ENCODE data around the gene MLIP.

The MLIP gene

GRCh38 chr6:54084231-54084630 is 27.0 kb upstream of the MLIP start:
- WGBS, result 72% methylated on average over 2 of the region's 2 CpGs
- H4K91ac ChIP-seq (ENCODE audit: low read length), result no peak overlapping the region
- no peak overlapping the region for H3K4ac ChIP-seq (ENCODE audit: low read depth in 1 of 2, low read length in 2 of 2)
- no peak overlapping the region for H3K4me2 ChIP-seq (ENCODE audit: low read length, poor library complexity, severe bottlenecking)
- no peak for DNase-seq
- no peak overlapping the region for H3K4me3 ChIP-seq (ENCODE audit: insufficient read depth in 1 of 2, low read depth in 1 of 2, low read length in 2 of 2)
- H2BK15ac ChIP-seq (ENCODE audit: low read depth, poor library complexity, severe bottlenecking), result no peak overlapping the region
- no peak overlapping the region for H2AK5ac ChIP-seq (ENCODE audit: low read length, severe bottlenecking)
- no peak overlapping the region for H2BK12ac ChIP-seq (ENCODE audit: low read length in 2 of 2)
- H3K9me3 ChIP-seq (ENCODE audit: control insufficient read depth, low read length), result no peaks in the 10 kb centered on the region
- H4K8ac ChIP-seq (ENCODE audit: low read length), result no peak overlapping the region
- H3K18ac ChIP-seq (ENCODE audit: low read depth in 1 of 2, low read length in 2 of 2), result no peak overlapping the region
- no peaks in the 10 kb centered on the region for H3K36me3 ChIP-seq (ENCODE audit: control insufficient read depth in 1 of 2, insufficient read depth in 2 of 2, low read depth in 1 of 2, low read length in 2 of 2)
- H2AFZ ChIP-seq (ENCODE audit: low read depth, low read length), result no peak overlapping the region
- no peak overlapping the region for H2BK5ac ChIP-seq (ENCODE audit: low read depth, low read length, poor library complexity, severe bottlenecking)
- no peaks in the 10 kb centered on the region for H3K27me3 ChIP-seq (ENCODE audit: control insufficient read depth in 1 of 2, insufficient read depth in 1 of 2, low read length in 2 of 2)
- no peak overlapping the region for H3K27ac ChIP-seq (ENCODE audit: low read length, poor library complexity, severe bottlenecking)
- no peak overlapping the region for H3K14ac ChIP-seq (ENCODE audit: low read length in 2 of 2)
- no peak overlapping the region for H2BK120ac ChIP-seq (ENCODE audit: low read depth, low read length)
- no peak overlapping the region for H3K23ac ChIP-seq (ENCODE audit: low read length in 2 of 2)
- H3K79me1 ChIP-seq (replicated peaks; ENCODE audit: low read length, poor library complexity, severe bottlenecking), result no peaks in the 10 kb centered on the region
- no peak overlapping the region for H3K9ac ChIP-seq (ENCODE audit: low read length)
- no peaks in the 10 kb centered on the region for H3K4me1 ChIP-seq (ENCODE audit: control insufficient read depth, insufficient read depth, low read depth, low read length)

- no peaks in the 10 kb centered on the region for H3K9me3 ChIP-seq (ENCODE audit: control insufficient read depth, low read length)
- H2BK15ac ChIP-seq (ENCODE audit: low read depth, poor library complexity, severe bottlenecking), result no peak overlapping the region
- no peak overlapping the region for H3K4me3 ChIP-seq (ENCODE audit: insufficient read depth in 1 of 2, low read depth in 1 of 2, low read length in 2 of 2)
- no peak overlapping the region for H2AK5ac ChIP-seq (ENCODE audit: low read length, severe bottlenecking)
- 0% methylated on average over 1 of the region's 2 CpGs for WGBS
- peak overlapping the region; percentile 0 to 29 for H2BK12ac ChIP-seq (ENCODE audit: low read length in 2 of 2)
- no peak overlapping the region for H3K27ac ChIP-seq (ENCODE audit: low read length, poor library complexity, severe bottlenecking)
- no peak overlapping the region for H2AFZ ChIP-seq (ENCODE audit: low read depth, low read length)
- no peak for DNase-seq
- no peaks in the 10 kb centered on the region for H3K36me3 ChIP-seq (ENCODE audit: control insufficient read depth in 1 of 2, insufficient read depth in 2 of 2, low read depth in 1 of 2, low read length in 2 of 2)
- no peaks in the 10 kb centered on the region for H3K4me1 ChIP-seq (ENCODE audit: control insufficient read depth, insufficient read depth, low read depth, low read length)
- no peak overlapping the region for H3K4me2 ChIP-seq (ENCODE audit: low read length, poor library complexity, severe bottlenecking)
- no peaks in the 10 kb centered on the region for H3K79me1 ChIP-seq (replicated peaks; ENCODE audit: low read length, poor library complexity, severe bottlenecking)
- H4K91ac ChIP-seq (ENCODE audit: low read length), result peak overlapping the region; percentile 22
- peak overlapping the region in 1 of 2 experiments; percentile 75 for H3K14ac ChIP-seq (ENCODE audit: low read length in 2 of 2)
- H3K18ac ChIP-seq (ENCODE audit: low read depth in 1 of 2, low read length in 2 of 2), result peak overlapping the region; percentile 38 to 46
- peak overlapping the region; percentile 69 for H3K9ac ChIP-seq (ENCODE audit: low read length)
- no peaks in the 10 kb centered on the region for H3K27me3 ChIP-seq (ENCODE audit: control insufficient read depth in 1 of 2, insufficient read depth in 1 of 2, low read length in 2 of 2)
- no peak overlapping the region for H2BK5ac ChIP-seq (ENCODE audit: low read depth, low read length, poor library complexity, severe bottlenecking)
- no peak overlapping the region for H4K8ac ChIP-seq (ENCODE audit: low read length)
- no peak overlapping the region for H2BK120ac ChIP-seq (ENCODE audit: low read depth, low read length)
- no peak overlapping the region for H3K23ac ChIP-seq (ENCODE audit: low read length in 2 of 2)
- no peak overlapping the region for H3K4ac ChIP-seq (ENCODE audit: low read depth in 1 of 2, low read length in 2 of 2)
Observed at GRCh38 chr6:54085047-54085446, 26.2 kb upstream of the MLIP start.

GRCh38 chr6:54085541-54085940 is 25.7 kb upstream of the MLIP start:
- Histone ChIP-seq H2AK5ac (ENCODE audit: low read length, severe bottlenecking) (no peak overlapping the region), H3K27ac (ENCODE audit: low read length, poor library complexity, severe bottlenecking) (no peak overlapping the region), H3K18ac (ENCODE audit: low read depth in 1 of 2, low read length in 2 of 2) (peak overlapping the region in 1 of 2 experiments; percentile 24), H3K4me2 (ENCODE audit: low read length, poor library complexity, severe bottlenecking) (no peak overlapping the region), H2BK5ac (ENCODE audit: low read depth, low read length, poor library complexity, severe bottlenecking) (no peak overlapping the region), H2AFZ (ENCODE audit: low read depth, low read length) (peak overlapping the region; percentile 4), H3K23ac (ENCODE audit: low read length in 2 of 2) (no peak overlapping the region), H3K79me1 (replicated peaks; ENCODE audit: low read length, poor library complexity, severe bottlenecking) (no peaks in the 10 kb centered on the region), H3K36me3 (ENCODE audit: control insufficient read depth in 1 of 2, insufficient read depth in 2 of 2, low read depth in 1 of 2, low read length in 2 of 2) (no peaks in the 10 kb centered on the region), H2BK120ac (ENCODE audit: low read depth, low read length) (no peak overlapping the region), H2BK12ac (ENCODE audit: low read length in 2 of 2) (no peak overlapping the region), H4K8ac (ENCODE audit: low read length) (no peak overlapping the region), H3K4me1 (ENCODE audit: control insufficient read depth, insufficient read depth, low read depth, low read length) (no peaks in the 10 kb centered on the region), H3K4ac (ENCODE audit: low read depth in 1 of 2, low read length in 2 of 2) (no peak overlapping the region), H3K27me3 (ENCODE audit: control insufficient read depth in 1 of 2, insufficient read depth in 1 of 2, low read length in 2 of 2) (no peaks in the 10 kb centered on the region), H3K4me3 (ENCODE audit: insufficient read depth in 1 of 2, low read depth in 1 of 2, low read length in 2 of 2) (no peak overlapping the region), H3K14ac (ENCODE audit: low read length in 2 of 2) (no peak overlapping the region), H3K9me3 (ENCODE audit: control insufficient read depth, low read length) (no peaks in the 10 kb centered on the region), H4K91ac (ENCODE audit: low read length) (no peak overlapping the region), H3K9ac (ENCODE audit: low read length) (peak overlapping the region; percentile 69), H2BK15ac (ENCODE audit: low read depth, poor library complexity, severe bottlenecking) (no peak overlapping the region)
- WGBS, result 14% methylated on average over 2 of the region's 2 CpGs
- DNase-seq, result peak; percentile 86

- H2AFZ ChIP-seq (ENCODE audit: low read depth, low read length), result no peak overlapping the region
Observed at GRCh38 chr6:54086439-54086838, 24.8 kb upstream of the MLIP start.

More at GRCh38 chr6:54086439-54086838, 24.8 kb upstream of the MLIP start:
- Histone ChIP-seq H4K8ac (ENCODE audit: low read length) (no peak overlapping the region), H2BK15ac (ENCODE audit: low read depth, poor library complexity, severe bottlenecking) (no peak overlapping the region), H3K4me2 (ENCODE audit: low read length, poor library complexity, severe bottlenecking) (no peak overlapping the region), H3K9ac (ENCODE audit: low read length) (no peak overlapping the region), H3K18ac (ENCODE audit: low read depth in 1 of 2, low read length in 2 of 2) (no peak overlapping the region), H3K27ac (ENCODE audit: low read length, poor library complexity, severe bottlenecking) (no peak overlapping the region), H2AK5ac (ENCODE audit: low read length, severe bottlenecking) (no peak overlapping the region), H2BK120ac (ENCODE audit: low read depth, low read length) (no peak overlapping the region), H2BK12ac (ENCODE audit: low read length in 2 of 2) (no peak overlapping the region), H3K14ac (ENCODE audit: low read length in 2 of 2) (no peak overlapping the region), H3K27me3 (ENCODE audit: control insufficient read depth in 1 of 2, insufficient read depth in 1 of 2, low read length in 2 of 2) (no peaks in the 10 kb centered on the region), H4K91ac (ENCODE audit: low read length) (no peak overlapping the region), H3K4me3 (ENCODE audit: insufficient read depth in 1 of 2, low read depth in 1 of 2, low read length in 2 of 2) (no peak overlapping the region), H3K4me1 (ENCODE audit: control insufficient read depth, insufficient read depth, low read depth, low read length) (no peaks in the 10 kb centered on the region), H3K9me3 (ENCODE audit: control insufficient read depth, low read length) (no peaks in the 10 kb centered on the region), H3K36me3 (ENCODE audit: control insufficient read depth in 1 of 2, insufficient read depth in 2 of 2, low read depth in 1 of 2, low read length in 2 of 2) (no peaks in the 10 kb centered on the region), H2BK5ac (ENCODE audit: low read depth, low read length, poor library complexity, severe bottlenecking) (no peak overlapping the region), H3K23ac (ENCODE audit: low read length in 2 of 2) (no peak overlapping the region), H3K4ac (ENCODE audit: low read depth in 1 of 2, low read length in 2 of 2) (no peak overlapping the region), H3K79me1 (replicated peaks; ENCODE audit: low read length, poor library complexity, severe bottlenecking) (no peaks in the 10 kb centered on the region)
- WGBS, result 88% methylated on average over 1 of the region's 1 CpG
- DNase-seq, result no peak
